Activated naive CD4-positive, alpha-beta T cell treated with Interleukin-2 at 50 U/mL for 16 hours (primary cell): Measurements from ENCODE around the gene SLBP.

Source experiments
- DNase-seq: peaks from one replicate; pipeline ENCODE4 v3.0.0-alpha.2; 2020

The SLBP gene

GRCh38 chr4:1644891-1645657 lies 67.0 kb downstream of the SLBP start:
- DNase-seq, result no peak

- no peak for DNase-seq
Measured at GRCh38 chr4:1643971-1644735, 68.0 kb downstream of the SLBP start.
